CD4-positive, alpha-beta T cell treated with Interleukin-10 for 1 hour (primary cell): ENCODE measurements around the gene ABHD12.

Experiments
- DNase-seq: peaks from one replicate; pipeline ENCODE4 v3.0.0-alpha.2; 2020

Gene ABHD12

GRCh38 chr20:25288291-25289181 is 102.1 kb downstream of the ABHD12 start:
- no peak for DNase-seq

- no peak for DNase-seq
These were observed 102.9 kb downstream of the ABHD12 start for GRCh38 chr20:25287631-25288290.

GRCh38 chr20:25286917-25287316 is 103.7 kb downstream of the ABHD12 start:
- DNase-seq, result no peak

GRCh38 chr20:25285856-25286798 is 104.5 kb downstream of the ABHD12 start:
- no peak for DNase-seq

GRCh38 chr20:25285091-25285647 is 105.5 kb downstream of the ABHD12 start:
- DNase-seq, result no peak

- DNase-seq, result no peak
These were observed 106.5 kb downstream of the ABHD12 start for GRCh38 chr20:25284131-25284601.

GRCh38 chr20:25283221-25283951 is 107.2 kb downstream of the ABHD12 start:
- DNase-seq, result no peak

GRCh38 chr20:25282796-25283195 is 107.8 kb downstream of the ABHD12 start:
- DNase-seq, result no peak

GRCh38 chr20:25282034-25282781 is 108.4 kb downstream of the ABHD12 start:
- no peak for DNase-seq

GRCh38 chr20:25281541-25281991 is 109.1 kb downstream of the ABHD12 start:
- DNase-seq, result no peak

GRCh38 chr20:25280574-25281535 is 109.8 kb downstream of the ABHD12 start:
- no peak for DNase-seq

GRCh38 chr20:25280051-25280573 is 110.5 kb downstream of the ABHD12 start:
- no peak for DNase-seq

GRCh38 chr20:25279403-25279802 is 111.2 kb downstream of the ABHD12 start:
- DNase-seq, result no peak

- no peak for DNase-seq
These were observed 111.8 kb downstream of the ABHD12 start for GRCh38 chr20:25278636-25279361.

GRCh38 chr20:25277941-25278521 is 112.6 kb downstream of the ABHD12 start:
- no peak for DNase-seq

GRCh38 chr20:25277051-25277801 is 113.4 kb downstream of the ABHD12 start:
- DNase-seq, result no peak

GRCh38 chr20:25276533-25277050 is 114.0 kb downstream of the ABHD12 start:
- DNase-seq, result no peak
